ENCODE results near the gene PAM16. TPM values are rescaled to one million over a fixed set of nuclear protein-coding genes. Genes with fewer than 3 reads are reported as not detected.

Gene PAM16
- total RNA-seq, 1 experiment from 2014 or later, result 80.4 TPM

- Histone ChIP-seq H3K27ac (ENCODE audit: insufficient read length, low read depth, low read length) (peak overlapping the region; percentile 82), H3K79me1 (ENCODE audit: insufficient read depth, low read depth, low read length, poor library complexity, severe bottlenecking) (no peaks in the 10 kb centered on the region), H3K18ac (ENCODE audit: insufficient read length, low read depth, low read length) (no peak overlapping the region), H3K14ac (ENCODE audit: insufficient read depth, low read length) (no peak overlapping the region; the same call in 1 of the 2 replicates), H3K4me2 (ENCODE audit: insufficient read depth, insufficient read length, low read length) (no peak overlapping the region), H3K4me1 (ENCODE audit: insufficient read depth, low read length) (peaks cover 3% of the 10 kb centered on the region; the same call in 1 of the 2 replicates), H2AFZ (ENCODE audit: low read length) (no peak overlapping the region), H3K79me2 (ENCODE audit: insufficient read depth, low read length) (no peaks in the 10 kb centered on the region), H4K20me1 (ENCODE audit: control insufficient read depth, insufficient read depth, insufficient read length) (no peaks in the 10 kb centered on the region), H2BK15ac (ENCODE audit: low read depth, low read length) (no peak overlapping the region; the same call in 1 of the 2 replicates), H4K91ac (ENCODE audit: insufficient read length, low read depth, low read length) (no peak overlapping the region), H3K56ac (ENCODE audit: insufficient read length, low read depth, low read length) (no peak overlapping the region), H3K4ac (ENCODE audit: low read depth, low read length) (no peak overlapping the region), H3K27me3 (ENCODE audit: insufficient read depth, low read length) (no peaks in the 10 kb centered on the region), H2BK120ac (ENCODE audit: low read depth, low read length, poor library complexity, severe bottlenecking) (no peak overlapping the region), H3K9me3 (ENCODE audit: control insufficient read depth, low read depth, low read length) (no peaks in the 10 kb centered on the region), H2AK5ac (ENCODE audit: insufficient read length, low read length) (no peak overlapping the region), H3K23me2 (ENCODE audit: insufficient read length, low read depth, low read length, poor library complexity, severe bottlenecking) (no peaks in the 10 kb centered on the region), H3T11ph (ENCODE audit: low read length) (no peak overlapping the region), H3K23ac (ENCODE audit: insufficient read length, low read depth, low read length) (no peak overlapping the region), H2BK20ac (ENCODE audit: low read depth, low read length, poor library complexity, severe bottlenecking) (no peak overlapping the region), H4K8ac (replicated peaks; ENCODE audit: insufficient read length, low read depth, low read length) (no peak overlapping the region), H4K5ac (ENCODE audit: insufficient read length, low read depth, low read length) (no peak overlapping the region), H2BK5ac (ENCODE audit: insufficient read length, low read length) (no peak overlapping the region), H2BK12ac (ENCODE audit: insufficient read length, low read depth, low read length) (no peak overlapping the region), H3K9ac (ENCODE audit: extremely low read depth, insufficient read length, low read length) (no peak overlapping the region)
- peaks cover 0 to 17% (median 11%) of the 10 kb centered on the region in 3 experiments; a peak in 6 of 7 replicates for H3K36me3 Mint-ChIP-seq (ENCODE audit: insufficient read depth in 1 of 3, low read depth in 3 of 3)
- H3K4me1 Mint-ChIP-seq, result peaks cover 18 to 26% of the 10 kb centered on the region in 2 experiments
- no CpG with 5 or more reads among the region's 15 CpGs for WGBS (ENCODE audit: extremely low coverage, insufficient read length, low lambda C conversion rate)
- H3K27me3 Mint-ChIP-seq (ENCODE audit: low read depth), result no peaks in the 10 kb centered on the region
- H3K27ac Mint-ChIP-seq, result peak overlapping the region; percentile 94 to 97 (median 96); a peak in 6 of 7 replicates
- no peak for TF ChIP-seq CTCF (conservative IDR thresholded peaks at IDR 0.05)
- DNase-seq, result peak; percentile 90
- no peaks in the 10 kb centered on the region for H3K9me3 Mint-ChIP-seq
- H3K4me3 Mint-ChIP-seq, result no peak overlapping the region
Measured at GRCh38 chr16:4298761-4299522, 52.2 kb downstream of the PAM16 start.
